ENCODE results near the gene TAMM41. TPM values are rescaled to one million over a fixed set of nuclear protein-coding genes. Genes with fewer than 3 reads are reported as not detected.

The TAMM41 gene
- total RNA-seq, 1 donor: 8.7 TPM

Small RNA genes within 50 kb of the gene (small RNA-seq; reads per million reads assigned to genes)
- not detected for gene CYCSP12

Other genes with a start within 250 kb of the TAMM41 start
- 58.0 and 68.8 TPM in 2 replicates for gene VGLL4, start 203.0 kb downstream of the TAMM41 start, total RNA-seq
- gene SYN2, start 157.5 kb upstream of the TAMM41 start, total RNA-seq: under 0.01 TPM in 1 of 2 replicates, not detected in the other